Measurements from ENCODE around the gene HAUS2.

Gene HAUS2

GRCh38 chr15:42608752-42609488 lies 60.3 kb downstream of the HAUS2 start:
- H3K36me3 ChIP-seq (ENCODE audit: insufficient read depth, low read length) = no peaks in the 10 kb centered on the region; the same call in 1 of the 2 replicates
- H3K9me3 ChIP-seq (ENCODE audit: control insufficient read depth, insufficient read depth, low read length) = no peaks in the 10 kb centered on the region
- no peaks in the 10 kb centered on the region for H3K4me1 ChIP-seq (ENCODE audit: insufficient read depth, low read length)
- H3K9ac ChIP-seq (ENCODE audit: low read depth, low read length) = no peak overlapping the region

- Histone ChIP-seq H3K9me3 (ENCODE audit: control insufficient read depth, insufficient read depth, low read length) (no peaks in the 10 kb centered on the region), H3K36me3 (ENCODE audit: insufficient read depth, low read length) (no peaks in the 10 kb centered on the region), H3K4me1 (ENCODE audit: insufficient read depth, low read length) (no peaks in the 10 kb centered on the region), H3K9ac (ENCODE audit: low read depth, low read length) (no peak overlapping the region)
Observed at GRCh38 chr15:42611532-42611931, 62.9 kb downstream of the HAUS2 start.

- Histone ChIP-seq H3K9me3 (ENCODE audit: control insufficient read depth, insufficient read depth, low read length) (no peaks in the 10 kb centered on the region), H3K36me3 (ENCODE audit: insufficient read depth, low read length) (no peaks in the 10 kb centered on the region), H3K4me1 (ENCODE audit: insufficient read depth, low read length) (no peaks in the 10 kb centered on the region), H3K9ac (ENCODE audit: low read depth, low read length) (no peak overlapping the region)
Observed at GRCh38 chr15:42612367-42612912, 63.8 kb downstream of the HAUS2 start.

- no peaks in the 10 kb centered on the region for H3K36me3 ChIP-seq (ENCODE audit: insufficient read depth, low read length)
- H3K9ac ChIP-seq (ENCODE audit: low read depth, low read length) = no peak overlapping the region
Observed at GRCh38 chr15:42616107-42616506, 67.5 kb downstream of the HAUS2 start.

More at GRCh38 chr15:42616107-42616506, 67.5 kb downstream of the HAUS2 start:
- Histone ChIP-seq H3K9me3 (ENCODE audit: control insufficient read depth, insufficient read depth, low read length) (no peaks in the 10 kb centered on the region), H3K4me1 (ENCODE audit: insufficient read depth, low read length) (peaks cover 13% of the 10 kb centered on the region)
